GM23338 (cell line): ENCODE results near the gene MICA. TPM values are rescaled to one million over a fixed set of nuclear protein-coding genes. Genes with fewer than 3 reads are reported as not detected.

Experiments
- ATAC-seq: fragments of 200-7000 bp; cut with Tn5 transposase; 3 replicates; pipeline ENCODE4 v1.9.1; 2020
- DNase-seq: peaks from one replicate; pipeline ENCODE4 v3.0.0-alpha.2; 2015; ENCODE audit warnings: low spot score
- H2AFZ ChIP-seq: fragments of 200-600 bp; sonication (generic); 2 replicates; pipeline ENCODE4 v1.8.0; 2016; ENCODE audit warnings: antibody characterized with exemption, mild to moderate bottlenecking, moderate library complexity
- H3F3A ChIP-seq: fragments of 200-600 bp; sonication (generic); replicated peaks from 2 replicates; pipeline ENCODE4 v1.8.0; 2017; ENCODE audit warnings: antibody characterized with exemption, mixed run types, low read depth
- H3K27ac ChIP-seq: fragments of 200-600 bp; sonication (generic); 2 replicates; pipeline ENCODE4 v1.6.1; 2016; ENCODE audit warnings: low read depth
- H3K27me3 ChIP-seq: fragments of 200-600 bp; sonication (generic); 2 replicates; pipeline ENCODE4 v1.8.0; 2016; ENCODE audit warnings: mild to moderate bottlenecking, mixed run types, moderate library complexity; ENCODE audit not compliant: insufficient read depth
- H3K36me3 ChIP-seq: fragments of 200-600 bp; sonication (generic); 2 replicates; pipeline ENCODE4 v1.8.0; 2016; ENCODE audit warnings: mild to moderate bottlenecking; ENCODE audit not compliant: insufficient read depth
- H3K4me1 ChIP-seq: fragments of 200-600 bp; sonication (generic); 2 replicates; pipeline ENCODE4 v1.8.0; 2016; ENCODE audit warnings: mild to moderate bottlenecking, moderate library complexity; ENCODE audit not compliant: insufficient read depth
- H3K4me2 ChIP-seq: fragments of 200-600 bp; sonication (generic); 2 replicates; pipeline ENCODE4 v1.7.1; 2017; ENCODE audit warnings: mixed run types
- H3K4me3 ChIP-seq: fragments of 200-600 bp; sonication (generic); 2 replicates; pipeline ENCODE4 v1.6.1; 2016; ENCODE audit warnings: mixed run types
- H3K79me2 ChIP-seq: fragments of 200-600 bp; sonication (generic); replicated peaks from 2 replicates; pipeline ENCODE4 v1.8.0; 2017; ENCODE audit warnings: mild to moderate bottlenecking; ENCODE audit not compliant: insufficient read depth
- H3K9me2 ChIP-seq: fragments of 200-600 bp; sonication (generic); 2 replicates; pipeline ENCODE4 v1.8.0; 2017; ENCODE audit not compliant: insufficient read depth
- H4K20me1 ChIP-seq: fragments of 200-600 bp; sonication (generic); replicated peaks from 2 replicates; pipeline ENCODE4 v1.8.0; 2017; ENCODE audit warnings: mild to moderate bottlenecking; ENCODE audit not compliant: insufficient read depth
- H3K27ac Mint-ChIP-seq: 2 replicates; pipeline ENCODE4 v1.8.0; 2020; ENCODE audit warnings: inconsistent platforms, mild to moderate bottlenecking, moderate library complexity, mixed read lengths
- H3K27me3 Mint-ChIP-seq: 3 replicates; pipeline ENCODE4 v1.8.0; 2022; ENCODE audit warnings: low read depth, mild to moderate bottlenecking, moderate library complexity, mixed read lengths, inconsistent platforms; ENCODE audit not compliant: insufficient read depth, poor library complexity
- H3K36me3 Mint-ChIP-seq: 3 replicates; pipeline ENCODE4 v1.8.0; 2021; ENCODE audit warnings: low read depth, mild to moderate bottlenecking, inconsistent platforms, moderate library complexity, mixed read lengths
- H3K4me1 Mint-ChIP-seq: 3 replicates; pipeline ENCODE4 v1.8.0; 2020; ENCODE audit warnings: mild to moderate bottlenecking, inconsistent platforms, mixed read lengths
- H3K4me3 Mint-ChIP-seq: 3 replicates; pipeline ENCODE4 v1.8.0; 2021; ENCODE audit warnings: moderate library complexity, mild to moderate bottlenecking, inconsistent platforms, mixed read lengths
- H3K9me3 Mint-ChIP-seq: 3 replicates; pipeline ENCODE4 v1.8.0; 2020; ENCODE audit warnings: moderate library complexity, mild to moderate bottlenecking, inconsistent platforms, mixed read lengths
- CREB1 ChIP-seq: fragments of 250-450 bp; sonication (Bioruptor Pico); IDR thresholded peaks from 2 replicates; pipeline ENCODE4 v1.5.0; 2020; ENCODE audit warnings: low read depth, mild to moderate bottlenecking, moderate library complexity
- CTCF ChIP-seq, 2 experiments: fragments of 200-600 bp in 1 of 2; sonication (generic) in 1 of 2; conservative IDR thresholded peaks; 2 replicates each; pipeline versions ENCODE4 v1.5.1 to v1.6.1; 2016 to 2017; ENCODE audit warnings: antibody characterized with exemption in 2 of 2, low read depth in 2 of 2, mild to moderate bottlenecking in 2 of 2, moderate library complexity in 1 of 2
- ETS1 ChIP-seq: IDR thresholded peaks from 2 replicates; pipeline ENCODE4 v1.6.1; 2016; ENCODE audit warnings: antibody characterized with exemption
- EZH2 ChIP-seq: fragments of 200-600 bp; sonication (generic); IDR thresholded peaks from one replicate; pipeline ENCODE4 v1.8.0; 2017; ENCODE audit warnings: antibody characterized with exemption, mild to moderate bottlenecking, low read depth; ENCODE audit not compliant: unreplicated experiment
- EZH2phosphoT487 ChIP-seq: fragments of 200-600 bp; sonication (generic); IDR thresholded peaks from one replicate; pipeline ENCODE4 v1.8.1; 2018; ENCODE audit warnings: antibody characterized with exemption; ENCODE audit not compliant: unreplicated experiment
- JUNB ChIP-seq: IDR thresholded peaks from one replicate; pipeline ENCODE4 v1.6.1; 2016; ENCODE audit warnings: antibody characterized with exemption; ENCODE audit not compliant: unreplicated experiment
- NANOG ChIP-seq: IDR thresholded peaks from 2 replicates; pipeline ENCODE4 v1.6.1; 2016; ENCODE audit warnings: antibody characterized with exemption, borderline replicate concordance
- POLR2AphosphoS5 ChIP-seq: IDR thresholded peaks from 2 replicates; pipeline ENCODE4 v1.6.1; 2016; ENCODE audit warnings: antibody characterized with exemption, low read depth
- REST ChIP-seq: IDR thresholded peaks from one replicate; pipeline ENCODE4 v1.6.1; 2018; ENCODE audit warnings: antibody characterized with exemption; ENCODE audit not compliant: unreplicated experiment
- STAT1 ChIP-seq: IDR thresholded peaks from one replicate; pipeline ENCODE4 v1.6.1; 2016; ENCODE audit warnings: antibody characterized with exemption; ENCODE audit not compliant: unreplicated experiment
- ZNF114 ChIP-seq: fragments of 250-450 bp; sonication (Bioruptor Pico); IDR thresholded peaks from 2 replicates; pipeline ENCODE4 v1.5.0; 2020; ENCODE audit warnings: mild to moderate bottlenecking, moderate library complexity
- ZNF331 ChIP-seq: fragments of 250-450 bp; sonication (Bioruptor Pico); IDR thresholded peaks from 2 replicates; pipeline ENCODE4 v1.5.0; 2020; ENCODE audit warnings: low read depth, mild to moderate bottlenecking, moderate library complexity
- ZNF462 ChIP-seq: fragments of 250-450 bp; sonication (Bioruptor Pico); IDR thresholded peaks from 2 replicates; pipeline ENCODE4 v1.5.0; 2020; ENCODE audit warnings: mild to moderate bottlenecking, moderate library complexity
- polyA plus RNA-seq: library from polyadenylated mRNA; unstranded; fragments of >200 nt; fragmentation: Nextera tagmentation; extraction: Ambion mirVana; gene quantifications from 2 replicates; pipeline ENCODE4 v1.2.1, GENCODE V29; 2016
- total RNA-seq: library from RNA; depleted of rRNA; stranded (reverse); fragments of >200 nt; shearing (Covaris generic); gene quantifications from 2 replicates; pipeline ENCODE4 v1.2.3, GENCODE V29; 2014

Gene MICA
- total and polyA plus RNA-seq, 2 experiments from 2014 or later = 13.4 to 22.7 TPM

- Histone ChIP-seq H4K20me1 (no peaks in the 10 kb centered on the region; the same call in 1 of the 2 replicates), H3K36me3 (no peaks in the 10 kb centered on the region), H2AFZ (no peak overlapping the region), H3K4me2 (no peak overlapping the region), H3K4me1 (peaks cover 4% of the 10 kb centered on the region; the same call in 1 of the 2 replicates), H3K27me3 (no peaks in the 10 kb centered on the region), H3K9me2 (peaks cover 17% of the 10 kb centered on the region), H3K27ac (no peak overlapping the region), H3K79me2 (no peaks in the 10 kb centered on the region), H3K4me3 (no peak overlapping the region), H3F3A (no peaks in the 10 kb centered on the region)
- DNase-seq (no peak), ATAC-seq (no peak)
- peaks cover 7% of the 10 kb centered on the region for H3K27me3 Mint-ChIP-seq
- H3K27ac Mint-ChIP-seq = no peak overlapping the region
- no peaks in the 10 kb centered on the region for H3K9me3 Mint-ChIP-seq
- TF ChIP-seq EZH2 (no peak), CTCF (conservative IDR thresholded peaks at IDR 0.05; ENCODE audit: low read depth in 2 of 2) (no peak), ZNF462 (CRISPR knock-in tag) (no peak), CREB1 (CRISPR knock-in tag) (no peak), EZH2phosphoT487 (no peak), JUNB (no peak), POLR2AphosphoS5 (no peak), ETS1 (no peak), ZNF331 (CRISPR knock-in tag) (no peak), ZNF114 (CRISPR knock-in tag) (no peak), REST (no peak), NANOG (no peak), STAT1 (no peak)
- H3K36me3 Mint-ChIP-seq = no peaks in the 10 kb centered on the region
- H3K4me1 Mint-ChIP-seq = peaks cover 13% of the 10 kb centered on the region
- no peak overlapping the region; the same call in 2 of the 3 replicates for H3K4me3 Mint-ChIP-seq
Observed at GRCh38 chr6:31464252-31465184, 61.1 kb downstream of the MICA start.
